ENCODE results near the gene CDC42SE1. TPM values are rescaled to one million over a fixed set of nuclear protein-coding genes. Genes with fewer than 3 reads are reported as not detected.
A peak's percentile ranks its signal among the peaks of the same experiment; 100 is the strongest.

The CDC42SE1 gene
- total and polyA plus RNA-seq, 5 donors from 2014 or later: 119 to 496 (median 146) TPM

DNA sequence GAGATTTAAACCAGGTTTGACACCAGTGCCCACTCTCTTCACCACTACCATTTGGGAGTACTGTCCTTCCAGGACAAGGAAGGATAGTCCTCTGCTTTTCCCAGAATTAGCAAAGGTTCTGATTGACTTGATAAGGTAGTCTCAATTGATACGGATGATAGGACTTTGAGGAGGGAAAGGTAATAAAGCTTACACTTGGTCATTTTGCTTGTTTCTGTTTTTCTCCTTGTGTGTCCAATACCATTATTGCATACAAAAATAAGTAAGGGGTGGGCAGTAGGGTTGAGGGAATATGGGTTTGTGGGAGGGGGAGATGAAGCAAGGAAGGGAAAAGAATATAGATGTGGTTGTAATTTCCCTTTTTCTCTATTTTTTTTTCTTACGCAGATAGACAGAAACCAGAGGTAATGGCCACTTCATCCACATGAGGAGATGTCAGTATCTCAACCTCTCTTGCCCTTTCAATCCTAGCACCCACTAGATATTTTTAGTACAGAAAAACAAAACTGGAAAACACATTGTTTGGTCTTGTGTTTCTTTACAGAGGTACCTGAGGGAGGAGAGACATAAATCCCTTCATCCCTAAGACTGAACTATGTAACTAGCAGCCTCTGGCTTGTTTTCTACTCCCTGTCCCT, 9.3 kb downstream of the CDC42SE1 start:
- Histone ChIP-seq H3K36me3 (ENCODE audit: control insufficient read depth, insufficient read depth, low read length) (peaks cover 40% of the 10 kb centered on the region), H3K27me3 (ENCODE audit: control insufficient read depth, insufficient read depth, low read length) (no peaks in the 10 kb centered on the region), H3K27ac (ENCODE audit: insufficient read depth, low read length, poor library complexity, severe bottlenecking) (peak overlapping the region; percentile 53), H3K4me1 (ENCODE audit: control insufficient read depth, insufficient read depth, low read length, poor library complexity, severe bottlenecking) (peaks cover 76% of the 10 kb centered on the region), H3K4me3 (ENCODE audit: low read depth, low read length) (peak overlapping the region; percentile 34), H3K9me3 (ENCODE audit: control insufficient read depth in 2 of 2, low read length in 2 of 2) (no peaks in the 10 kb centered on the region)
- Mint-ChIP-seq H3K4me3 (peak overlapping the region; percentile 13 to 95 (median 86)), H3K9me3 (peaks cover 0 to 2% (median 0%) of the 10 kb centered on the region in 7 donors), H3K27ac (peak overlapping the region; percentile 43 to 93 (median 71)), H3K4me1 (peaks cover 21 to 91% (median 58%) of the 10 kb centered on the region in 4 donors), H3K27me3 (no peaks in the 10 kb centered on the region), H3K36me3 (peaks cover 26% of the 10 kb centered on the region)
- no peak for ATAC-seq (ENCODE audit: low read depth in 2 of 2)
- DNase-seq: no peak

DNA sequence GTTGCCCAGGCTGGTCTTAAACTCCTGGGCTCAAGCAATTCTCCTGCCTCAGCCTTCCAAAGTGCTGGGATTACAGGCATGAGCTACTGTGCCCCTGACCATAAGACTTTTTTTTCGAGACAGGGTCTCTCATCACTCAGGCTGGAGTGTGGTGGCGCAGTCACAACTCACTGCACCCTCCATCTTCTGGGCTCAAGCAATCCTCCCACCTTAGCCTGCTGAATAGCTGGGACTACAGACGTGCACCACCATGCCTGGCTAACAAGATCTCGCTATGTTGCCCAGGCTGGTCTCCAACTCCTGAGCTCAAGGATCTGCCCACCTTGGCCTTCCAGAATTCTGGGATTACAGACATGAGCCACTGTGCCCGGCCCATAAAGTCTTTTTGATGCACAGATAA, 10.0 kb downstream of the CDC42SE1 start:
- peak overlapping the region; percentile 53 for H3K27ac ChIP-seq (ENCODE audit: insufficient read depth, low read length, poor library complexity, severe bottlenecking)

DNA sequence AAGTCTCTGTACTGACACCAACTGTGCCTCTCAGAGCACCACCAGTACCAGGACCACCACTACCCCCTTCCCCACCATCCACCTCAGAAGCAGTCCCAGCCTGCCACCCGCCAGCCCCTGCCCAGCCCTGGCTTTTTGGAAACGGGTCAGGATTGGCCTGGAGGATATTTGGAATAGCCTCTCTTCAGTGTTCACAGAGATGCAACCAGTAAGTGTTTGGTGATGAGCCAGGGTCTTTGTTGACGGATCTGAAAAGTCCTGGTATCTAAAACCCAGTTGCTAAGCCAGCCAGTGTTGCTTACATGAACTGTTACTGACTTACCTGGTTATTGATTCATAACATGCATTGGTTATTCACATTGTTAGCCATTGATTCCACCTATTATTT, 10.8 kb downstream of the CDC42SE1 start:
- Histone ChIP-seq H3K27me3 (ENCODE audit: control insufficient read depth, insufficient read depth, low read length) (no peaks in the 10 kb centered on the region), H3K4me3 (ENCODE audit: low read depth, low read length) (peak overlapping the region; percentile 89), H3K36me3 (ENCODE audit: control insufficient read depth, insufficient read depth, low read length) (peaks cover 25% of the 10 kb centered on the region), H3K9me3 (ENCODE audit: control insufficient read depth in 2 of 2, low read length in 2 of 2) (no peaks in the 10 kb centered on the region), H3K4me1 (ENCODE audit: control insufficient read depth, insufficient read depth, low read length, poor library complexity, severe bottlenecking) (peaks cover 61% of the 10 kb centered on the region), H3K27ac (ENCODE audit: insufficient read depth, low read length, poor library complexity, severe bottlenecking) (peak overlapping the region; percentile 84)
- peak overlapping the region; percentile 89 to 97 (median 93) for H3K4me3 Mint-ChIP-seq
- H3K27ac Mint-ChIP-seq: peak overlapping the region; percentile 91 to 93 (median 91)
- peaks cover 0 to 2% (median 0%) of the 10 kb centered on the region in 7 donors for H3K9me3 Mint-ChIP-seq
- peaks cover 13% of the 10 kb centered on the region for H3K36me3 Mint-ChIP-seq
- peaks cover 23 to 83% (median 51%) of the 10 kb centered on the region in 4 donors for H3K4me1 Mint-ChIP-seq
- H3K27me3 Mint-ChIP-seq: no peaks in the 10 kb centered on the region
- DNase-seq (no peak), ATAC-seq (ENCODE audit: low read depth in 2 of 2) (peak; percentile 1 to 10)

More for the DNA sequence above, 10.0 kb downstream of the CDC42SE1 start:
- peak overlapping the region; percentile 78 to 93 (median 93) for H3K27ac Mint-ChIP-seq
- peaks cover 68% of the 10 kb centered on the region for H3K4me1 ChIP-seq (ENCODE audit: control insufficient read depth, insufficient read depth, low read length, poor library complexity, severe bottlenecking)
- peaks cover 18% of the 10 kb centered on the region for H3K36me3 Mint-ChIP-seq
- peaks cover 21 to 86% (median 51%) of the 10 kb centered on the region in 4 donors for H3K4me1 Mint-ChIP-seq
- DNase-seq (peak in 1 of 3 donors; percentile 27), ATAC-seq (ENCODE audit: low read depth in 2 of 2) (no peak)
- H3K4me3 Mint-ChIP-seq: peak overlapping the region; percentile 82 to 95 (median 90)
- no peaks in the 10 kb centered on the region for H3K27me3 Mint-ChIP-seq
- no peak overlapping the region for H3K4me3 ChIP-seq (ENCODE audit: low read depth, low read length)
- H3K9me3 ChIP-seq (ENCODE audit: control insufficient read depth in 2 of 2, low read length in 2 of 2): no peaks in the 10 kb centered on the region
- no peaks in the 10 kb centered on the region for H3K27me3 ChIP-seq (ENCODE audit: control insufficient read depth, insufficient read depth, low read length)
- peaks cover 33% of the 10 kb centered on the region for H3K36me3 ChIP-seq (ENCODE audit: control insufficient read depth, insufficient read depth, low read length)
- peaks cover 0 to 2% (median 0%) of the 10 kb centered on the region in 7 donors for H3K9me3 Mint-ChIP-seq

DNA sequence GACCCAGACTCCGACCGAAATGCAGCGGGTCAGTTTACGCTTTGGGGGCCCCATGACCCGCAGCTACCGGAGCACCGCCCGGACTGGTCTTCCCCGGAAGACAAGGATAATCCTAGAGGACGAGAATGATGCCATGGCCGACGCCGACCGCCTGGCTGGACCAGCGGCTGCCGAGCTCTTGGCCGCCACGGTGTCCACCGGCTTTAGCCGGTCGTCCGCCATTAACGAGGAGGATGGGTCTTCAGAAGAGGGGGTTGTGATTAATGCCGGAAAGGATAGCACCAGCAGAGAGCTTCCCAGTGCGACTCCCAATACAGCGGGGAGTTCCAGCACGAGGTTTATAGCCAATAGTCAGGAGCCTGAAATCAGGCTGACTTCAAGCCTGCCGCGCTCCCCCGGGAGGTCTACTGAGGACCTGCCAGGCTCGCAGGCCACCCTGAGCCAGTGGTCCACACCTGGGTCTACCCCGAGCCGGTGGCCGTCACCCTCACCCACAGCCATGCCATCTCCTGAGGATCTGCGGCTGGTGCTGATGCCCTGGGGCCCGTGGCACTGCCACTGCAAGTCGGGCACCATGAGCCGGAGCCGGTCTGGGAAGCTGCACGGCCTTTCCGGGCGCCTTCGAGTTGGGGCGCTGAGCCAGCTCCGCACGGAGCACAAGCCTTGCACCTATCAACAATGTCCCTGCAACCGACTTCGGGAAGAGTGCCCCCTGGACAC, 11.3 kb downstream of the CDC42SE1 start:
- Mint-ChIP-seq H3K27ac (peak overlapping the region; percentile 91 to 93 (median 91)), H3K27me3 (no peaks in the 10 kb centered on the region), H3K9me3 (peaks cover 0 to 2% (median 0%) of the 10 kb centered on the region in 7 donors), H3K36me3 (peaks cover 10% of the 10 kb centered on the region), H3K4me3 (peak overlapping the region; percentile 89 to 97 (median 93)), H3K4me1 (peaks cover 28 to 82% (median 52%) of the 10 kb centered on the region in 4 donors)
- Histone ChIP-seq H3K4me3 (ENCODE audit: low read depth, low read length) (peak overlapping the region; percentile 89), H3K27me3 (ENCODE audit: control insufficient read depth, insufficient read depth, low read length) (no peaks in the 10 kb centered on the region), H3K36me3 (ENCODE audit: control insufficient read depth, insufficient read depth, low read length) (peaks cover 19% of the 10 kb centered on the region), H3K9me3 (ENCODE audit: control insufficient read depth in 2 of 2, low read length in 2 of 2) (no peaks in the 10 kb centered on the region), H3K4me1 (ENCODE audit: control insufficient read depth, insufficient read depth, low read length, poor library complexity, severe bottlenecking) (peaks cover 55% of the 10 kb centered on the region), H3K27ac (ENCODE audit: insufficient read depth, low read length, poor library complexity, severe bottlenecking) (peak overlapping the region; percentile 84)
- ATAC-seq (ENCODE audit: low read depth in 2 of 2) (peak; percentile 65 to 66), DNase-seq (peak; percentile 37 to 75 (median 60))

DNA sequence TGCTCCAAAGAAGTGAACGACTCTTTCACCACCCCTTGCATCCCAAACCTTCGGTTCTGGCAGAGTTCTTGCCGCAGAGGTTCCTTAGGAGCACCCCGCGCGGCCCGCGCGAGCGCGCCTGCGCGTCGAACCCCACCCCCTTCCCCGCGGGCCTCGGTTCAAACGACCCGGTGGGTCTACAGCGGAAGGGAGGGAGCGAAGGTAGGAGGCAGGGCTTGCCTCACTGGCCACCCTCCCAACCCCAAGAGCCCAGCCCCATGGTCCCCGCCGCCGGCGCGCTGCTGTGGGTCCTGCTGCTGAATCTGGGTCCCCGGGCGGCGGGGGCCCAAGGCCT, 11.9 kb downstream of the CDC42SE1 start, which contains the start of gene C1orf56:
Gene C1orf56 (plus strand): TSS at position 161 of the 334 bp plus-strand sequence. CDS start 97 bp downstream, at position 258.
- H3K36me3 Mint-ChIP-seq: peaks cover 10% of the 10 kb centered on the region
- Histone ChIP-seq H3K36me3 (ENCODE audit: control insufficient read depth, insufficient read depth, low read length) (peaks cover 14% of the 10 kb centered on the region), H3K27me3 (ENCODE audit: control insufficient read depth, insufficient read depth, low read length) (no peaks in the 10 kb centered on the region), H3K9me3 (ENCODE audit: control insufficient read depth in 2 of 2, low read length in 2 of 2) (no peaks in the 10 kb centered on the region), H3K27ac (ENCODE audit: insufficient read depth, low read length, poor library complexity, severe bottlenecking) (peak within 1 kb of the TSS; percentile 84), H3K4me1 (ENCODE audit: control insufficient read depth, insufficient read depth, low read length, poor library complexity, severe bottlenecking) (peaks cover 50% of the 10 kb centered on the region), H3K4me3 (ENCODE audit: low read depth, low read length) (peak within 1 kb of the TSS; percentile 89)
- peak within 1 kb of the TSS; percentile 89 to 97 (median 93) for H3K4me3 Mint-ChIP-seq
- H3K4me1 Mint-ChIP-seq: peaks cover 28 to 82% (median 52%) of the 10 kb centered on the region in 4 donors
- ATAC-seq (ENCODE audit: low read depth in 2 of 2) (peak; percentile 63 to 66), DNase-seq (peak; percentile 50 to 77 (median 60))
- peak within 1 kb of the TSS; percentile 91 to 93 (median 91) for H3K27ac Mint-ChIP-seq
- peaks cover 0 to 2% (median 0%) of the 10 kb centered on the region in 7 donors for H3K9me3 Mint-ChIP-seq
- H3K27me3 Mint-ChIP-seq: no peaks in the 10 kb centered on the region

DNA sequence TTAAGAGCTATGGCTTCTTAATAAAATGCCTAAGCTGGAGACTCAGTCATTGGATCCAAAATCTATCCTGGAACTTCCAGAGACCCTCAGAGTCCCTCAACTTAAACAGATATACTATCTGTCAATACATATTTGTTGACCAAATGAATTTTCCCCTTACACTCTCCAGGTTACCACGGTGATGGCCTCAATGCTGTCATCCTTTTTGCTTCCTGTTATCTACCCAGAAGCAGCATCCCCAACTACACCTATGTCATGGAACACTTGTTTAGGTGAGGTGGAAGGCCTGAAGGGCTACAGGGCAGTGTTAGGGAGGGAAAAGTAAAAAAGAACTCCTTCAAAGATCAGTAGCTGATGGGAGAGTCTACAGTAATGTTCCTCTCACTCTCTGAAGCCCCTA, 16.3 kb downstream of the CDC42SE1 start:
- H3K9me3 ChIP-seq (ENCODE audit: control insufficient read depth in 2 of 2, low read length in 2 of 2): no peaks in the 10 kb centered on the region
- H3K4me1 ChIP-seq (ENCODE audit: control insufficient read depth, insufficient read depth, low read length, poor library complexity, severe bottlenecking): peaks cover 19% of the 10 kb centered on the region
- no peaks in the 10 kb centered on the region for H3K27me3 ChIP-seq (ENCODE audit: control insufficient read depth, insufficient read depth, low read length)
- H3K36me3 ChIP-seq (ENCODE audit: control insufficient read depth, insufficient read depth, low read length): no peaks in the 10 kb centered on the region
- H3K4me3 ChIP-seq (ENCODE audit: low read depth, low read length): no peak overlapping the region
- Mint-ChIP-seq H3K36me3 (peaks cover 8% of the 10 kb centered on the region), H3K27ac (peak overlapping the region; percentile 52 to 91 (median 55)), H3K9me3 (no peaks in the 10 kb centered on the region), H3K4me3 (peak overlapping the region in 2 of 4 donors; percentile 38 to 78), H3K4me1 (peaks cover 22 to 48% (median 30%) of the 10 kb centered on the region in 4 donors), H3K27me3 (no peaks in the 10 kb centered on the region)
- ATAC-seq (ENCODE audit: low read depth in 2 of 2) (no peak), DNase-seq (peak in 1 of 3 donors; percentile 33)
- no peak overlapping the region for H3K27ac ChIP-seq (ENCODE audit: insufficient read depth, low read length, poor library complexity, severe bottlenecking)

DNA sequence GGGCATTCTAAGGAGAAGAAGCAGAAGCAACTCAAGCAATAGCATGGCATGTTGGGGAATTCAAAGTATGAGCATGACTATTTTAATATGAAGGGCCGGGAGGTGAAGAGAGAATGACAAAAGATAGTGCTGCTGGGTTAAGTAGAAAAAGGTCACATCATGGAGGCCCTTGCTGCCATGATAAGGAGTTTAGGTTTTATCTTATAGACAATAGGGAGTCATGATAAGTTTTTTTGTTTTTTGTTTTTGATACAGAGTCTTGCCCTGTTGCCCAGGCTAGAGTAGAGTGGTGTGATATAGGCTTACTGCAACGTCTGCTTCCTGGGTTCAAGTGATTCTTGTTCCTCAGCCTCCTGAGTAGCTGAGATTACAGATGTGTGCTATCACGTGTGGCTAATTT, 19.9 kb downstream of the CDC42SE1 start:
- Histone ChIP-seq H3K4me1 (ENCODE audit: control insufficient read depth, insufficient read depth, low read length, poor library complexity, severe bottlenecking) (no peaks in the 10 kb centered on the region), H3K4me3 (ENCODE audit: low read depth, low read length) (no peak overlapping the region), H3K36me3 (ENCODE audit: control insufficient read depth, insufficient read depth, low read length) (peaks cover 8% of the 10 kb centered on the region), H3K27me3 (ENCODE audit: control insufficient read depth, insufficient read depth, low read length) (no peaks in the 10 kb centered on the region), H3K9me3 (ENCODE audit: control insufficient read depth in 2 of 2, low read length in 2 of 2) (no peaks in the 10 kb centered on the region), H3K27ac (ENCODE audit: insufficient read depth, low read length, poor library complexity, severe bottlenecking) (no peak overlapping the region)
- ATAC-seq (ENCODE audit: low read depth in 2 of 2) (no peak), DNase-seq (no peak)
- Mint-ChIP-seq H3K27ac (peak overlapping the region in 1 of 3 donors; percentile 11), H3K9me3 (no peaks in the 10 kb centered on the region), H3K4me3 (peak overlapping the region in 1 of 4 donors; percentile 24), H3K4me1 (peaks cover 15 to 32% (median 21%) of the 10 kb centered on the region in 4 donors), H3K27me3 (no peaks in the 10 kb centered on the region), H3K36me3 (peaks cover 19% of the 10 kb centered on the region)

Measured in CD4-positive, CD25-positive, alpha-beta regulatory T cell (primary cell).